ENCODE data around the gene TOM1L1. TPM values are rescaled to one million over a fixed set of nuclear protein-coding genes. Genes with fewer than 3 reads are reported as not detected.
A peak's percentile ranks its signal among the peaks of the same experiment; 100 is the strongest.

TOM1L1 gene
- polyA plus RNA-seq, 12 donors: 4.9 to 42.5 (median 6.3) TPM; not detected in 1

GRCh38 chr17:54944796-54945195, 44.1 kb downstream of the TOM1L1 start:
- DNase-seq: no peak

- no peak for DNase-seq
Observed at GRCh38 chr17:54945231-54945630, 44.6 kb downstream of the TOM1L1 start.

- no peak for DNase-seq
Observed at GRCh38 chr17:54945671-54946070, 45.0 kb downstream of the TOM1L1 start.

GRCh38 chr17:54947396-54947795, 46.7 kb downstream of the TOM1L1 start:
- DNase-seq: no peak

GRCh38 chr17:54948380-54948779, 47.7 kb downstream of the TOM1L1 start:
- DNase-seq: no peak

- no peak for DNase-seq
Observed at GRCh38 chr17:54950116-54950515, 49.5 kb downstream of the TOM1L1 start.

- DNase-seq: no peak
Observed at GRCh38 chr17:54951286-54951685, 50.6 kb downstream of the TOM1L1 start.

GRCh38 chr17:54956791-54957190, 56.1 kb downstream of the TOM1L1 start:
- no peak for DNase-seq

GRCh38 chr17:54967621-54968261, 67.1 kb downstream of the TOM1L1 start:
- peak; percentile 35 for DNase-seq

GRCh38 chr17:54968262-54968987, 67.8 kb downstream of the TOM1L1 start, which contains the start of the genes COX11 and STXBP4:
Gene COX11 (minus strand): TSS chr17:54968654. CDS start chr17:54968646, 8 bp downstream.
Gene STXBP4 (plus strand): TSS chr17:54968765. CDS start chr17:54986220, 17,455 bp downstream.
- DNase-seq: peak; percentile 98

- DNase-seq: no peak
Observed at GRCh38 chr17:54968988-54969332, 68.3 kb downstream of the TOM1L1 start.

- no peak for DNase-seq
Observed at GRCh38 chr17:54969658-54970572, 69.3 kb downstream of the TOM1L1 start.

- DNase-seq: no peak
Observed at GRCh38 chr17:54971147-54971546, 70.5 kb downstream of the TOM1L1 start.

- DNase-seq: no peak
Observed at GRCh38 chr17:54971901-54972300, 71.2 kb downstream of the TOM1L1 start.

- DNase-seq: no peak
Observed at GRCh38 chr17:54972406-54973138, 71.9 kb downstream of the TOM1L1 start.

- no peak for DNase-seq
Observed at GRCh38 chr17:54974759-54975158, 74.1 kb downstream of the TOM1L1 start.

GRCh38 chr17:54976316-54976715, 75.7 kb downstream of the TOM1L1 start:
- no peak for DNase-seq

- DNase-seq: no peak
Observed at GRCh38 chr17:54977744-54978143, 77.1 kb downstream of the TOM1L1 start.

GRCh38 chr17:54979657-54980056, 79.0 kb downstream of the TOM1L1 start:
- DNase-seq: no peak

- no peak for DNase-seq
Observed at GRCh38 chr17:54980375-54980774, 79.7 kb downstream of the TOM1L1 start.

- no peak for DNase-seq
Observed at GRCh38 chr17:54982399-54982798, 81.7 kb downstream of the TOM1L1 start.

GRCh38 chr17:54983260-54983659, 82.6 kb downstream of the TOM1L1 start:
- DNase-seq: no peak

Measured in muscle of arm (tissue), 12 donors.